Osteocyte (in vitro differentiated cells): Measurements from ENCODE around the gene PTPRD. TPM values are rescaled to one million over a fixed set of nuclear protein-coding genes. Genes with fewer than 3 reads are reported as not detected.

ENCODE experiments used
- DNase-seq: peaks from one replicate; pipeline ENCODE4 v3.0.0; 2021; ENCODE audit warnings: mixed read lengths; ENCODE audit not compliant: unreplicated experiment; ENCODE audit errors: extremely low spot score
- H3K27ac Mint-ChIP-seq: one replicate; pipeline ENCODE4 v1.8.0; 2021; ENCODE audit warnings: mild to moderate bottlenecking, mixed read lengths; ENCODE audit not compliant: unreplicated experiment
- H3K27me3 Mint-ChIP-seq: one replicate; pipeline ENCODE4 v1.8.0; 2021; ENCODE audit warnings: mixed read lengths; ENCODE audit not compliant: unreplicated experiment
- H3K36me3 Mint-ChIP-seq: one replicate; pipeline ENCODE4 v1.8.0; 2021; ENCODE audit warnings: mixed read lengths; ENCODE audit not compliant: unreplicated experiment
- H3K4me1 Mint-ChIP-seq: one replicate; pipeline ENCODE4 v1.8.0; 2021; ENCODE audit warnings: mixed read lengths; ENCODE audit not compliant: unreplicated experiment
- H3K4me3 Mint-ChIP-seq: one replicate; pipeline ENCODE4 v1.8.0; 2021; ENCODE audit warnings: mild to moderate bottlenecking, moderate library complexity, mixed read lengths; ENCODE audit not compliant: unreplicated experiment
- H3K9me3 Mint-ChIP-seq: one replicate; pipeline ENCODE4 v1.8.0; 2021; ENCODE audit warnings: mixed read lengths; ENCODE audit not compliant: unreplicated experiment
- CTCF ChIP-seq: fragments of 200-600 bp; sonication (generic); IDR thresholded peaks from 2 replicates; pipeline ENCODE4 v1.5.0; 2021; ENCODE audit warnings: antibody characterized with exemption, mild to moderate bottlenecking, moderate library complexity
- total RNA-seq: library from RNA; stranded (reverse); gene quantifications from 2 replicates; pipeline ENCODE4 v1.2.1, GENCODE V29; 2021

The PTPRD gene
- total RNA-seq, 1 donor from 2014 or later, result 5.4 TPM

- H3K27ac Mint-ChIP-seq, result no peak overlapping the region
- no peak overlapping the region for H3K4me3 Mint-ChIP-seq
- H3K9me3 Mint-ChIP-seq, result no peaks in the 10 kb centered on the region
- peaks cover 65% of the 10 kb centered on the region for H3K4me1 Mint-ChIP-seq
- no peak for DNase-seq
- no peaks in the 10 kb centered on the region for H3K27me3 Mint-ChIP-seq
- no peaks in the 10 kb centered on the region for H3K36me3 Mint-ChIP-seq
- TF ChIP-seq CTCF, result no peak
Observed at GRCh38 chr9:9746826-9747225, 866.0 kb downstream of the PTPRD start.

- peaks cover 5% of the 10 kb centered on the region for H3K9me3 Mint-ChIP-seq
- no peak for DNase-seq
Observed at GRCh38 chr9:9743822-9744221, 869.0 kb downstream of the PTPRD start.

GRCh38 chr9:9730174-9730573, 882.6 kb downstream of the PTPRD start:
- no peak overlapping the region for H3K4me3 Mint-ChIP-seq
- peaks cover 5% of the 10 kb centered on the region for H3K9me3 Mint-ChIP-seq
- no peak for TF ChIP-seq CTCF
- no peak overlapping the region for H3K27ac Mint-ChIP-seq
- DNase-seq, result no peak
- H3K27me3 Mint-ChIP-seq, result no peaks in the 10 kb centered on the region
- H3K4me1 Mint-ChIP-seq, result peaks cover 7% of the 10 kb centered on the region
- peaks cover 2% of the 10 kb centered on the region for H3K36me3 Mint-ChIP-seq

More at GRCh38 chr9:9743822-9744221, 869.0 kb downstream of the PTPRD start:
- no peak overlapping the region for H3K27ac Mint-ChIP-seq
- no peaks in the 10 kb centered on the region for H3K36me3 Mint-ChIP-seq
- no peak for TF ChIP-seq CTCF
- no peaks in the 10 kb centered on the region for H3K27me3 Mint-ChIP-seq
- peaks cover 41% of the 10 kb centered on the region for H3K4me1 Mint-ChIP-seq
- no peak overlapping the region for H3K4me3 Mint-ChIP-seq

GRCh38 chr9:9729082-9729481, 883.7 kb downstream of the PTPRD start:
- DNase-seq, result no peak
- Mint-ChIP-seq H3K27me3 (no peaks in the 10 kb centered on the region), H3K9me3 (peaks cover 5% of the 10 kb centered on the region), H3K27ac (no peak overlapping the region), H3K4me3 (no peak overlapping the region), H3K4me1 (peaks cover 1% of the 10 kb centered on the region), H3K36me3 (no peaks in the 10 kb centered on the region)
- no peak for TF ChIP-seq CTCF

- Mint-ChIP-seq H3K9me3 (peaks cover 10% of the 10 kb centered on the region), H3K36me3 (peaks cover 2% of the 10 kb centered on the region), H3K4me1 (peaks cover 5% of the 10 kb centered on the region), H3K27ac (no peak overlapping the region), H3K27me3 (no peaks in the 10 kb centered on the region), H3K4me3 (no peak overlapping the region)
- TF ChIP-seq CTCF, result no peak
- no peak for DNase-seq
Observed at GRCh38 chr9:9719373-9720112, 893.3 kb downstream of the PTPRD start.
